Sigmoid colon (tissue), 4 donors: ENCODE data around the gene CEACAM18.

Experiments
- EP300 ChIP-seq, 4 donors: sonication (generic); formaldehyde crosslinking; IDR thresholded peaks; one replicate each; pipeline ENCODE4 v1.6.1; 2017; ENCODE audit warnings: antibody characterized with exemption in 4 of 4
- POLR2A ChIP-seq, 2 donors: fragments of 450-650 bp; IDR thresholded peaks; one replicate each; pipeline ENCODE4 v1.6.1; 2016; ENCODE audit warnings: antibody characterized with exemption in 2 of 2, mild to moderate bottlenecking in 2 of 2, moderate library complexity in 2 of 2
- TF ChIP-seq, protein P1 (sequence below), 4 experiments: fragments of 450-650 bp in 3 of 4; fragments of 200-600 bp in 1 of 4; IDR thresholded peaks; one replicate each; pipeline ENCODE4 v1.5.1; 2016 to 2019; ENCODE audit warnings: antibody characterized with exemption in 4 of 4, mild to moderate bottlenecking in 3 of 4, moderate library complexity in 2 of 4

- TF ChIP-seq, protein P1, sequence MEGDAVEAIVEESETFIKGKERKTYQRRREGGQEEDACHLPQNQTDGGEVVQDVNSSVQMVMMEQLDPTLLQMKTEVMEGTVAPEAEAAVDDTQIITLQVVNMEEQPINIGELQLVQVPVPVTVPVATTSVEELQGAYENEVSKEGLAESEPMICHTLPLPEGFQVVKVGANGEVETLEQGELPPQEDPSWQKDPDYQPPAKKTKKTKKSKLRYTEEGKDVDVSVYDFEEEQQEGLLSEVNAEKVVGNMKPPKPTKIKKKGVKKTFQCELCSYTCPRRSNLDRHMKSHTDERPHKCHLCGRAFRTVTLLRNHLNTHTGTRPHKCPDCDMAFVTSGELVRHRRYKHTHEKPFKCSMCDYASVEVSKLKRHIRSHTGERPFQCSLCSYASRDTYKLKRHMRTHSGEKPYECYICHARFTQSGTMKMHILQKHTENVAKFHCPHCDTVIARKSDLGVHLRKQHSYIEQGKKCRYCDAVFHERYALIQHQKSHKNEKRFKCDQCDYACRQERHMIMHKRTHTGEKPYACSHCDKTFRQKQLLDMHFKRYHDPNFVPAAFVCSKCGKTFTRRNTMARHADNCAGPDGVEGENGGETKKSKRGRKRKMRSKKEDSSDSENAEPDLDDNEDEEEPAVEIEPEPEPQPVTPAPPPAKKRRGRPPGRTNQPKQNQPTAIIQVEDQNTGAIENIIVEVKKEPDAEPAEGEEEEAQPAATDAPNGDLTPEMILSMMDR (IDR thresholded peaks at IDR 0.05) = no peak
- TF ChIP-seq EP300 (IDR thresholded peaks at IDR 0.05) (no peak), POLR2A (IDR thresholded peaks at IDR 0.05) (no peak)
Observed at GRCh38 chr19:51458899-51459505, 19.3 kb upstream of the CEACAM18 start.
